Effector memory CD8-positive, alpha-beta T cell (primary cell): ENCODE measurements around the gene LSM4.

Experiments used
- ATAC-seq: fragments of 150-1000 bp; cut with Tn5 transposase; replicated peaks from 2 replicates; pipeline ENCODE4 v1.10.0; 2021; ENCODE audit warnings: mild to moderate bottlenecking, moderate library complexity
- DNase-seq, 3 experiments: peaks; one replicate each; pipeline ENCODE4 v3.0.0; 2021
- H3K27ac Mint-ChIP-seq, 2 donors: one replicate each; pipeline ENCODE4 v1.8.0; 2022; ENCODE audit warnings: mild to moderate bottlenecking in 2 of 2, mixed read lengths in 2 of 2, moderate library complexity in 2 of 2
- H3K27me3 Mint-ChIP-seq, 2 donors: one replicate each; pipeline ENCODE4 v1.8.0; 2022; ENCODE audit warnings: mixed read lengths in 2 of 2
- H3K36me3 Mint-ChIP-seq: one replicate; pipeline ENCODE4 v1.8.0; 2022; ENCODE audit warnings: mild to moderate bottlenecking, moderate library complexity, mixed read lengths; ENCODE audit not compliant: insufficient read depth
- H3K4me1 Mint-ChIP-seq, 2 donors: one replicate each; pipeline ENCODE4 v1.8.0; 2022; ENCODE audit warnings: low read depth in 2 of 2, mixed read lengths in 2 of 2
- H3K4me3 Mint-ChIP-seq, 2 donors: one replicate each; pipeline ENCODE4 v1.8.0; 2022; ENCODE audit warnings: mild to moderate bottlenecking in 2 of 2, mixed read lengths in 2 of 2, moderate library complexity in 2 of 2
- H3K9me3 Mint-ChIP-seq, 2 donors: one replicate each; pipeline ENCODE4 v1.8.0; 2022; ENCODE audit warnings: mixed read lengths in 2 of 2

The LSM4 gene

GRCh38 chr19:18265582-18265981, 57.3 kb downstream of the LSM4 start:
- peak overlapping the region in 1 of 2 donors; percentile 49 for H3K4me3 Mint-ChIP-seq
- H3K4me1 Mint-ChIP-seq, result peaks cover 9 to 12% of the 10 kb centered on the region in 2 donors
- peak overlapping the region in 1 of 2 donors; percentile 89 for H3K27ac Mint-ChIP-seq
- no peak for ATAC-seq
- H3K36me3 Mint-ChIP-seq, result peaks cover 78% of the 10 kb centered on the region
- H3K9me3 Mint-ChIP-seq, result no peaks in the 10 kb centered on the region
- H3K27me3 Mint-ChIP-seq, result no peaks in the 10 kb centered on the region
- DNase-seq, result no peak

DNA sequence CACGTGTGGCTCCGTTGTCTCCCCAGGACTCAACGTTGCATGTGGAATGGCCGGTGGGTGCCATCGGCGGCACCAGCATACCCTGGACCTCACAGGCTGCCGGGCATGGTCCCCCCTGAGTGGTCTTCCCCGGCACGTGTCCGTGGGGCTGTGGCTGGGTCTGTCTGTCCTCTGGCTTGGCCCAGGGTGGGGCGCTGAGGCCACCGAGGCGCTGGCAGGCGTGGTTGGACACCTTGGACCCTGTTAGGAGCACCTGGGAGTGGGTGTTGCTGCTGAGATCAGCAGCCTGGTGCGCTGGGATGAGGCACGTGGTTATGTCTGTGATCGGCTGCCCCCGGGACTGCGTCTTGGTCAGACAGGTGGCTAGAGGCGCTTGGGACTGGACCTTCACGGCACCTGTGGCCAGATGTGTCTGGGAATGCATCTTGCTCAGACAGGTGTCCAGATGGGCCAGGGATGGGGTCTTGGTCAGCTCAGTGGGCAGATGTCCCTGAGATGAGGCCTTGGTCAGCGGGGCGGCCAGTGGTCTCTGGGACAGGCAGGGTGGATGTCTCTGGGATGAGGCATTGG, 57.8 kb downstream of the LSM4 start:
- Mint-ChIP-seq H3K27ac (peak overlapping the region in 1 of 2 donors; percentile 89), H3K4me1 (peaks cover 9 to 12% of the 10 kb centered on the region in 2 donors), H3K36me3 (peaks cover 74% of the 10 kb centered on the region), H3K9me3 (no peaks in the 10 kb centered on the region), H3K4me3 (no peak overlapping the region), H3K27me3 (no peaks in the 10 kb centered on the region)
- no peak for DNase-seq
- no peak for ATAC-seq

DNA sequence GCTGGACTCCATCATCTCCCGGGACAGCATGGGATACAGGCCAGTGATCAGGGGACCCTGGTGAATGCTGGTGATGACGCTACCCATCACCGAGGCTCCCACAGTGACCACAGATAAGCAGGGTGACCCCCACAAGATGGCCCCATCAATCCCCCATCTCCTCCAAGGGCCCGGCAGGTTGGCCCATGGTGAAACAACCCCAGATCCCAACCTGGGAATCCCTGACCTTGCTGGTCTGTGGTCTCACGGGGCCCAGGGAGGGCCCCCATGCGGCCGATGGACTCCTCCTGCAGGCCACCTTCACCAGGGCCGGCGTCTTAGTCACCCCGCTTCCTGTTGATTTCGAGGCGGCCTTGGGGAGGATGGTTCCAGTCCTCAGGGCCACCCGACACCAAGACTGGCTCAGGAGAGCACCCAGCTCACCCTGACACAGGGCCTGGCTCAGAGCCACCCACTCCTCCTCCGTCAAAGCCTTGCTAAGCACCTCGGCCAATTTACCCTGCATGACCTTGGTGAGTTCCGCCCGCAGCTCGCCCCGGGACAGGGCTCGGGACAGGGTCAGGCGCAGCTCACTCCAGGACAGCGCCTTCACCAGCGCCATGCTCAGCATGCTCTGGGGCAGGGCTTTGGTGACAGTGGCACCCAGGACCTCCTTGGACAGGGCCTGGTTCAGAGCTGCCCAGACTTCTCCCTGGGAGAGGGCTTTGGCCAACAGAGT, 58.6 kb downstream of the LSM4 start:
- DNase-seq, result no peak
- peak overlapping the region; percentile 20 to 38 for H3K27ac Mint-ChIP-seq
- no peaks in the 10 kb centered on the region for H3K9me3 Mint-ChIP-seq
- ATAC-seq, result no peak
- H3K27me3 Mint-ChIP-seq, result no peaks in the 10 kb centered on the region
- peaks cover 68% of the 10 kb centered on the region for H3K36me3 Mint-ChIP-seq
- peaks cover 9 to 12% of the 10 kb centered on the region in 2 donors for H3K4me1 Mint-ChIP-seq
- no peak overlapping the region for H3K4me3 Mint-ChIP-seq

- Mint-ChIP-seq H3K4me1 (peaks cover 9 to 12% of the 10 kb centered on the region in 2 donors), H3K4me3 (no peak overlapping the region), H3K27me3 (no peaks in the 10 kb centered on the region), H3K27ac (no peak overlapping the region), H3K36me3 (peaks cover 65% of the 10 kb centered on the region), H3K9me3 (no peaks in the 10 kb centered on the region)
- DNase-seq (no peak), ATAC-seq (no peak)
Measured at GRCh38 chr19:18263324-18264136, 59.3 kb downstream of the LSM4 start.

- Mint-ChIP-seq H3K4me3 (no peak overlapping the region), H3K27ac (no peak overlapping the region), H3K4me1 (peaks cover 9 to 12% of the 10 kb centered on the region in 2 donors), H3K36me3 (peaks cover 59% of the 10 kb centered on the region), H3K27me3 (no peaks in the 10 kb centered on the region), H3K9me3 (no peaks in the 10 kb centered on the region)
- no peak for DNase-seq
- ATAC-seq, result no peak
Measured at GRCh38 chr19:18262917-18263316, 60.0 kb downstream of the LSM4 start.

DNA sequence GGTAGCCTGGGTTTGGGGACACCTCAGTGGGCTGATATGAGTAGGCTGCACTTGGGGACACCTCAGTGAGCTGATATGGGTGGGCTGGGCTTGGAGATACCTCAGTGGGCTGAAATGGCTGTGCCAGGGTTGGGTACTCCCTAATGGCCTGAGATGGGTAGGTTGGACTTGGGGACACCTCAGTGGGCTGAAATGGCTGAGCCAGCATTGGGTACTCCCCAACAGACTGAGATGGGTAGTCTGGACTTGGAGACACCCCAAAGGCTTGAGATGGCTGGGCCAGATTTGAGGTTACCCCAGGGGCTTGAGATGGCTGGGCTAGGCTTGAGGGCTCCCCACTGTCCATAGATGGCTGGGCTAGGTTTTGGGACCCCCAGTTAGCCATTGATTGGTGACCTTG, 60.7 kb downstream of the LSM4 start:
- H3K36me3 Mint-ChIP-seq, result peaks cover 52% of the 10 kb centered on the region
- H3K9me3 Mint-ChIP-seq, result no peaks in the 10 kb centered on the region
- no peaks in the 10 kb centered on the region for H3K27me3 Mint-ChIP-seq
- H3K27ac Mint-ChIP-seq, result no peak overlapping the region
- ATAC-seq (no peak), DNase-seq (no peak)
- no peak overlapping the region for H3K4me3 Mint-ChIP-seq
- peaks cover 9 to 12% of the 10 kb centered on the region in 2 donors for H3K4me1 Mint-ChIP-seq

DNA sequence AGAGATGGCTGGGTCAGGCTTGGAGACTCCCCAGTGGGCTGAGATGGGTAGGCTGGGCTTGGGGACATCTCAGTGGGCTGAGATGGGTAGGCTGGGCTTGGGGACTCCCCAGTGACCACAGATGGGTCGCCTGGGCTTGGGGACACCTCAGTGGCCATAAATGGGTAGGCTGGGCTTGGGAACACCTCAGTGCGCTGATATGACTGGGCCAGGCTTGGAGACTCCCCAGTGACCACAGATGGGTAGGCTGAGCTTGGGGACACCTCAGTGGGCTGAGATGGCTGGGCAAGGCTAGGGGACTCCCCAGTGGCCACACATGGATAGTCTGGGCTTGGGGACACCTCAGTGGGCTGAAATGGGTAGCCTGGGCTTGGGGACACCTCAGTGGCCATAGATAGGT, 61.4 kb downstream of the LSM4 start:
- H3K9me3 Mint-ChIP-seq, result no peaks in the 10 kb centered on the region
- H3K27me3 Mint-ChIP-seq, result no peaks in the 10 kb centered on the region
- H3K27ac Mint-ChIP-seq, result no peak overlapping the region
- ATAC-seq (no peak), DNase-seq (no peak)
- no peak overlapping the region for H3K4me3 Mint-ChIP-seq
- H3K4me1 Mint-ChIP-seq, result peaks cover 8 to 12% of the 10 kb centered on the region in 2 donors
- peaks cover 45% of the 10 kb centered on the region for H3K36me3 Mint-ChIP-seq

GRCh38 chr19:18259893-18260292, 63.0 kb downstream of the LSM4 start:
- H3K4me1 Mint-ChIP-seq, result peaks cover 4 to 11% of the 10 kb centered on the region in 2 donors
- peaks cover 32% of the 10 kb centered on the region for H3K36me3 Mint-ChIP-seq
- ATAC-seq (no peak), DNase-seq (peak in 1 of 3 experiments; percentile 1)
- no peak overlapping the region for H3K27ac Mint-ChIP-seq
- H3K9me3 Mint-ChIP-seq, result no peaks in the 10 kb centered on the region
- H3K27me3 Mint-ChIP-seq, result peaks cover 6 to 9% of the 10 kb centered on the region in 2 donors
- no peak overlapping the region for H3K4me3 Mint-ChIP-seq

DNA sequence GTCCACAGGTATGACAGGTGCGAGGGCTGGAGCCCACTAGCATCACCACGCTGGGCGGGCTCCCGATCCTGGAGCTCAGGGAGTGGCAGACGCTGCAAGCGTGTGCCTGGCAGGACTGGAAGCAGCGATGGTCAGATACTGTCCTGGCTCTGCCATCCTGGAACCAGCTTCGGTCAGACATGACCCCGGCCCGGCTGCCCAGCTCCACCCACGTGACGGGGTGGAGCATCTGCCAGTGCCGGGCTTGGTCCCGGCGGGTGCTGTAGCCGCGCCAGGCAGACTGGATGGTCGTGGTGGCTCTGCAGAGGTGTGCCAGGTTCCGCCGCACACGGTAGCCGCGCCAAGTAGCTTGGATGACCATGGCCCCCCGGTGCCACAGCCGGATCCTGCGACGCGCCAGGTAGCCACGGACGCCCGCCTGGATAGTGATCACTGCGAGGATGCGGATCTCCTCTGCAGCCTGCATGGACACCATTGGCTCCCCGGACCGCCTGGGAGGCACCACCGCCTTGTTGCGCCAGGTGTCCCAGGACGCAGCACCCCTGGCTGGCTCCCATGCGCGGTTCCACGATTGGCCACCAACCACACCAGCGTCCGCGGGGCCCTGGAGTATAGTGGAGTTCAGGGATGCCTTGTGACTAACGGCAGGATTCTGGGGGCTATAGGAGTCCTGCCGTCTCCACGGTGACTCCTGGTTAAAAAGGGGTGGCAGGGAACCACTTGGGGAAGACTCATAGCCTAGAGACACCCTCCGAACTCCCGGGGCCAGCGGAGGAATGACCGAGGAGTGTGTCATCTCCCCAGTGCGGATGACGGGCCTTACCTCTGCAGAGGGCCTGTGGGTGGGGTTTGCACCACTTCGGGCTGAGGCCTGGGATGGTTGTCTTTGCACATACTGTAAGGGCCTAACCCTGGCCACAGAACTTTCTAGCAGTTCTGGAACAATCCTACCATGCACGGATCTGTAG, 65.1 kb downstream of the LSM4 start:
- peaks cover 34% of the 10 kb centered on the region for H3K36me3 Mint-ChIP-seq
- H3K27me3 Mint-ChIP-seq, result peaks cover 6 to 29% of the 10 kb centered on the region in 2 donors
- peaks cover 4 to 8% of the 10 kb centered on the region in 2 donors for H3K4me1 Mint-ChIP-seq
- no peaks in the 10 kb centered on the region for H3K9me3 Mint-ChIP-seq
- DNase-seq, result peak in 1 of 3 experiments; percentile 6
- H3K4me3 Mint-ChIP-seq, result no peak overlapping the region
- no peak overlapping the region for H3K27ac Mint-ChIP-seq
- no peak for ATAC-seq
